GM21515 (cell line): ENCODE results near the gene RFX4.

Experiments
- ATAC-seq: cut with Tn5 transposase; IDR thresholded peaks from one replicate; pipeline ENCODE4 v1.9.1; 2021; ENCODE audit not compliant: unreplicated experiment

The RFX4 gene

GRCh38 chr12:106791531-106791930, 208.7 kb downstream of the RFX4 start:
- no peak for ATAC-seq

- no peak for ATAC-seq
These were observed 211.6 kb downstream of the RFX4 start for GRCh38 chr12:106794369-106794768.

GRCh38 chr12:106801167-106801708, 218.4 kb downstream of the RFX4 start:
- no peak for ATAC-seq

- ATAC-seq: no peak
These were observed 219.2 kb downstream of the RFX4 start for GRCh38 chr12:106801830-106802533.

GRCh38 chr12:106804668-106805067, 221.9 kb downstream of the RFX4 start:
- ATAC-seq: no peak
